ENCODE data around the gene ASAP3. TPM values are rescaled to one million over a fixed set of nuclear protein-coding genes. Genes with fewer than 3 reads are reported as not detected.

ASAP3 gene
- total and polyA plus RNA-seq, 2 of the 4 experiments (the other 2 are of a cell fraction), result 18.6 to 18.8 TPM

GRCh38 chr1:23524716-23525401 is 40.9 kb upstream of the ASAP3 start:
- dilution Hi-C loops (cut with HindIII; ENCODE audit: low sequenced_read_pairs, unreplicated experiment) (no loop called here), in situ Hi-C loops (cut with MboI; ENCODE audit: low sequenced_read_pairs) (no loop called here), intact Hi-C loops (cut with micrococcal nuclease) (no loop called here)
- H3K27me3 ChIP-seq (ENCODE audit: control insufficient read depth, insufficient read depth, low read length), result no peaks in the 10 kb centered on the region
- no peak overlapping the region for H2BK5ac ChIP-seq (ENCODE audit: low read depth, low read length, poor library complexity, severe bottlenecking)
- H3K4me3 ChIP-seq (ENCODE audit: insufficient read depth, low read depth, low read length), result no peak overlapping the region
- H3K4me1 ChIP-seq (ENCODE audit: control insufficient read depth, insufficient read depth, low read length), result peaks cover 4% of the 10 kb centered on the region; the same call in 1 of the 2 replicates
- H3K27ac ChIP-seq (ENCODE audit: insufficient read depth, low read length), result no peak overlapping the region
- H2BK20ac ChIP-seq (ENCODE audit: low read depth, low read length), result no peak overlapping the region
- H4K20me1 ChIP-seq (ENCODE audit: insufficient read depth, low read length), result no peaks in the 10 kb centered on the region
- H3K18ac ChIP-seq (ENCODE audit: low read depth, low read length), result no peak overlapping the region
- 44% methylated on average over 3 of the region's 9 CpGs; no CpG with 5 or more reads in 1 of the 2 experiments for WGBS, 2 experiments (ENCODE audit: extremely low coverage in 2 of 2, insufficient read length in 1 of 2)
- no peak overlapping the region for H2AK9ac ChIP-seq (replicated peaks; ENCODE audit: low read depth, low read length, poor library complexity)
- no peak overlapping the region for H2BK120ac ChIP-seq (ENCODE audit: low read depth, low read length)
- H3K4ac ChIP-seq (ENCODE audit: low read depth, low read length), result no peak overlapping the region
- no TSS peak for BruUV-seq (replicated peaks)
- H3K14ac ChIP-seq (replicated peaks; ENCODE audit: low read depth, low read length), result no peak overlapping the region
- DNase-seq, result no peak
- H4K8ac ChIP-seq (ENCODE audit: low read depth in 2 of 2, low read length in 2 of 2), result no peak overlapping the region
- no peak overlapping the region for H2BK15ac ChIP-seq (ENCODE audit: low read depth, low read length)
- H3K9ac ChIP-seq (ENCODE audit: low read depth, low read length), result no peak overlapping the region
- no peak overlapping the region for H4K91ac ChIP-seq (ENCODE audit: insufficient read depth, low read depth, low read length)
- no peak overlapping the region for H3K4me2 ChIP-seq (ENCODE audit: low read depth, low read length)
- ChIA-PET POLR2A (ENCODE audit: unreplicated experiment) (no interaction called here), CTCF (interaction anchor here (0.7 kb wide), 1 partner anchor 15 kb away, joined by 3 read pairs; no protein-coding TSS in a partner anchor)
- H4K5ac ChIP-seq (ENCODE audit: low read depth, low read length), result no peak overlapping the region
- no peaks in the 10 kb centered on the region; a peak in 1 of 4 replicates for H3K79me1 ChIP-seq (ENCODE audit: low read depth in 1 of 2, low read length in 2 of 2)
- H3K9me3 ChIP-seq (ENCODE audit: control insufficient read depth, insufficient read depth, low read length), result no peaks in the 10 kb centered on the region
- TF ChIP-seq RFX5 (IDR thresholded peaks at IDR 0.05; ENCODE audit: low read depth, low read length), result no peak
- no peak for TF ChIP-seq CHD1 (IDR thresholded peaks at IDR 0.05; ENCODE audit: low read depth, low read length)
- no peak for TF ChIP-seq SMC3 (IDR thresholded peaks at IDR 0.05; ENCODE audit: low read depth, low read length)
- TF ChIP-seq NFE2L2 (IDR thresholded peaks at IDR 0.05; ENCODE audit: low read depth, low read length), result no peak
- TF ChIP-seq MAZ (IDR thresholded peaks at IDR 0.05; ENCODE audit: borderline replicate concordance, low read depth, low read length), result no peak
- TF ChIP-seq RAD21 (IDR thresholded peaks at IDR 0.05; ENCODE audit: low read length), result no peak
- no peak for TF ChIP-seq FOS (IDR thresholded peaks at IDR 0.05; ENCODE audit: low read depth, low read length)
- no peak for TF ChIP-seq CEBPB (IDR thresholded peaks at IDR 0.05; ENCODE audit: low read depth, low read length)
- no peak for TF ChIP-seq POLR2A (IDR thresholded peaks at IDR 0.05; ENCODE audit: low read depth, low read length)
- no peak for TF ChIP-seq MXI1 (IDR thresholded peaks at IDR 0.05; ENCODE audit: borderline replicate concordance, low read depth, low read length)
- TF ChIP-seq, protein P1, sequence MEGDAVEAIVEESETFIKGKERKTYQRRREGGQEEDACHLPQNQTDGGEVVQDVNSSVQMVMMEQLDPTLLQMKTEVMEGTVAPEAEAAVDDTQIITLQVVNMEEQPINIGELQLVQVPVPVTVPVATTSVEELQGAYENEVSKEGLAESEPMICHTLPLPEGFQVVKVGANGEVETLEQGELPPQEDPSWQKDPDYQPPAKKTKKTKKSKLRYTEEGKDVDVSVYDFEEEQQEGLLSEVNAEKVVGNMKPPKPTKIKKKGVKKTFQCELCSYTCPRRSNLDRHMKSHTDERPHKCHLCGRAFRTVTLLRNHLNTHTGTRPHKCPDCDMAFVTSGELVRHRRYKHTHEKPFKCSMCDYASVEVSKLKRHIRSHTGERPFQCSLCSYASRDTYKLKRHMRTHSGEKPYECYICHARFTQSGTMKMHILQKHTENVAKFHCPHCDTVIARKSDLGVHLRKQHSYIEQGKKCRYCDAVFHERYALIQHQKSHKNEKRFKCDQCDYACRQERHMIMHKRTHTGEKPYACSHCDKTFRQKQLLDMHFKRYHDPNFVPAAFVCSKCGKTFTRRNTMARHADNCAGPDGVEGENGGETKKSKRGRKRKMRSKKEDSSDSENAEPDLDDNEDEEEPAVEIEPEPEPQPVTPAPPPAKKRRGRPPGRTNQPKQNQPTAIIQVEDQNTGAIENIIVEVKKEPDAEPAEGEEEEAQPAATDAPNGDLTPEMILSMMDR (conservative IDR thresholded peaks at IDR 0.05; ENCODE audit: low read depth, low read length), result no peak
- no peak for TF ChIP-seq RCOR1 (IDR thresholded peaks at IDR 0.05; ENCODE audit: insufficient replicate concordance, low read length)
- TF ChIP-seq BHLHE40 (IDR thresholded peaks at IDR 0.05; ENCODE audit: low read depth, low read length), result no peak
- no peak for ATAC-seq (ENCODE audit: low read depth)
- H3K23ac ChIP-seq (ENCODE audit: low read depth, low read length), result no peak overlapping the region
- no peak overlapping the region for H3K56ac ChIP-seq (ENCODE audit: extremely low read depth, insufficient read depth, low read length)
- no peak overlapping the region for H2AFZ ChIP-seq (replicated peaks; ENCODE audit: low read length, poor library complexity)
- H3K36me3 ChIP-seq (ENCODE audit: control insufficient read depth, insufficient read depth, low read length), result no peaks in the 10 kb centered on the region
- peaks cover 2% of the 10 kb centered on the region; the same call in 1 of the 2 replicates for H3K9me1 ChIP-seq (ENCODE audit: insufficient read depth, low read length)
- no peak overlapping the region for H2AK5ac ChIP-seq (ENCODE audit: low read depth, low read length)
